ENCODE data around the gene DGKH.
"Not testable (repeated sequence)": the region's sequence is repeated elsewhere in the genome, so short reads cannot be mapped to it uniquely, and the experiment has no call there.

The DGKH gene

DNA sequence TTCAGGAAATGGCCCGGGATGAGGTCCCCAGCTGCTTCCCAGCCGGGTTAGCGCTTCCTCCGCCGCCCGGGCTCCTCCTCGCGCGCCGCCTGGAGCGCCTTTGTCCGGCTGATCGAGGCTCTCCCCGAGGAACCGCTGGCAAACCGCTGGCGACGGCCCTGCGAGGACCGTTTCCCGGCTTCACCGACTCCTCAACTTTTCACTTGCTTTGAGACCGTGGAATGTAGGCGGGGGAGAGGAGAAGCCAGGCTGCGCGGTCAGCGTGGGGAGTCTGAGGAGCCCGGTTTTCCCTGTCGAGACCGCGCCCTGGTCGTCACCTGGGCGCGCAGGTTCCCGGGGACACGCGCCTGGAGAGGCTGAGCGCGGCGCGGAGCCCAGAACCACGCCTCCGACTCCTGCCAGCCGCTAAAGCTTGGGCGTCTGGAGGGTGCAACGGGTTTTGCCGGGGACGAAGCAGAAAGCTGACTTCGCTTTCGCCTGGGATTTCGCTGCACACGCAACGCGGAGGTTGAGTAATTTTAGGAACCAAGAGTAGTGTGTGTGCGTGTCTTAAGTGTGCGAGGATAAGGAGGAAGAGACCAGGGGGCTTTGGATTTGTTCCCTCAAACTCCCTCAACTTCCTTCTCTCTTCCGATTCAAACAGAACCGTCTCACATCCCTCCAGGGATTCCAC lies 7.3 kb upstream of the DGKH start:
- no peak for DNase-seq (ENCODE audit: low read depth, low spot score)

DNA sequence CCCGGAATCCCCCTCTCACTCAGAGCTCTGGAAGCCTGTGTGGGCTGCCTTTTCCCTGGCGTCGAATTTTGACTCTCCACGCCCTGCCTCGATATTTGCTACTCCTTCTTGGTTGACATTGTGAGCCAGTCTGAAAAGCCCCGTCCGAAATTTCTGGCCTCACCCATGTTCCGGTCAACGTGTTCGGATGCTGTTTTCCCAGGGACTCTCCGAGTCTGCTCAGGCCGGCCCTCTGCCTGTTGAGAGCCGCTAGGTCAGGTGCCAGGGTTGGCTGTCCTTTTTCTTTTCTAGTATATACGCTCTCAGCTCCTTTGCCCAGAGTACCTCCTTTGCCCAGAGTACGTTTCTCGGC lies 6.8 kb upstream of the DGKH start:
- DNase-seq (ENCODE audit: low read depth, low spot score): no peak

DNA sequence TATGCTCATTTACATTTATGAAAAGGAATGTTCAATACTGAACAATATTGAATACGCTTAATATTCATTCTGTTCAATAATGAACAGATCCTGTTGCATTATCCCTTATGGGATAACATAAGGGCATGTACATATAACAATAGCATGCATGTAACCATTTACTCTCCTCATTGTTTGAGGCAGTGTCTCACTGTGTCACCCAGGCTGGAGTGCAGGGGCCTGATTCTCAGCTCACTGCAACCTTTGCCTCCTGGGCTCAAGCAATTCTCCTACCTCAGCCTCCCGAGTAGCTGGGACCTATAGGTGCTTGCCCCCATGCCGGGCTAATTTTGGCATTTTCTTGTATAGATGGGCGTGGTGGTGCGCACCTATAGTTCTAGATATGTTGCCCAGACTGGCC lies 4.8 kb upstream of the DGKH start:
- no peak for DNase-seq (ENCODE audit: low read depth, low spot score)

DNA sequence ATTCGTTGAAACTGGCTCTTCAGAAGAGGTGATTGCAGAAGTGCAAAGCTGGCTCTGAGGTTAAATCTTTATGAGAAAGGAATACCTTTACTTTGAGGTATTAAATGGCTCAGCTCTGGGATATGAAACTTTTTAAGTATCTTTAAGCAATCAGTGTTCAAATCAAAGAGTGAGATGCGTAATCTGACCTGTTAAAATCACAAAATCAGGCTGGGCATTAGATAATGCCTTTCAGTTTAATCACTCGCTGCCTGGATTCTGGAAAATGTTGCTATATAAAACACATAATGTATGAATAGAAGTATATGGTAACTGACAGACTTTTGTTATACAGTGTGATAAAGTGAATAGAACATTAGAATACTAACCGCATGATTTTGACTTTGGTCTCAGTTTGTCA lies 2.0 kb upstream of the DGKH start:
- DNase-seq (ENCODE audit: low read depth, low spot score): no peak

DNA sequence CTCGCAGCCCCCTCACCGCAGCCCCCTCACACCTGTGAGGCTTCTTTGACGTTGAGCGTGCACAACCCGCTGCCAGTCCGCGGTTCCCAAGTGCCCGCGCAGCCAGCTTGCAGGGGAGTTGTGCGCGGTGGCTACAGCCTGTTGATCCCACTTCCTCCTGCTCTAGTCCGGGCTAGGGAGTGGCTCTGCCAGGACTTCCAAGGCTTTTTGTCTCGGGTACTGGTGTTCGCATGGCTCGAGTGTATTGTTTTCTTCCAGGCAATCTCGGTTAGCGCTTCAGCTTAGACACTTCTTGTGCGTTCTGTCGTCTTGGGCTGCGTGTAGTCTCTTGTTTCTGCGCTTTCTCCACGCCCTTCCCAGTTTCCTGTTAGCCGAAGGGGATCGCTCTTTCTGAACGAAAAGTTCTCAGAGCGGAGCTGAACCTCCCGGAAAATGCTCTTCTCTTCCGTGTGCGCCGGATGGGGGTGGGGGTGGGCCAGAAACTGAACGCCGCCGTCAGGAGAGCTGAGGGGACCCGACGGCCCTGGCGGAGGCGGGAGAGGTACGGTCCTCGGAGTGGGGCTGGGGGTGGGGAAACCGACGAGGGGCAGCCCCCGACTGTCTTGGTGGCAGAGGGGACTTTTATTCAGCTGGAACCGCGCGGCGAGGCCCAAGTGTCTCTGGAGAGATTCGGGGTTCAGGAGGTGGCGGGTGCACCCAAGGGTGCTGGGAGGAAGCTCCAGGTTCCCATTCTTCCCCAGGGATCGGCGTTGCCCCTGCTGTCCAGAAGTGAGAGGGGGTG lies 697 bp upstream of the DGKH start:
- no peak for DNase-seq (ENCODE audit: low read depth, low spot score)

- DNase-seq (ENCODE audit: low read depth, low spot score): no peak
These were observed 421 bp downstream of the DGKH start for GRCh38 chr13:42048684-42049453.

GRCh38 chr13:42049454-42049813 lies 986 bp downstream of the DGKH start:
- no peak for DNase-seq (ENCODE audit: low read depth, low spot score)

GRCh38 chr13:42054798-42055499 lies 6.5 kb downstream of the DGKH start:
- no peak for DNase-seq (ENCODE audit: low read depth, low spot score)

GRCh38 chr13:42055500-42056085 lies 7.1 kb downstream of the DGKH start:
- no peak for DNase-seq (ENCODE audit: low read depth, low spot score)

DNA sequence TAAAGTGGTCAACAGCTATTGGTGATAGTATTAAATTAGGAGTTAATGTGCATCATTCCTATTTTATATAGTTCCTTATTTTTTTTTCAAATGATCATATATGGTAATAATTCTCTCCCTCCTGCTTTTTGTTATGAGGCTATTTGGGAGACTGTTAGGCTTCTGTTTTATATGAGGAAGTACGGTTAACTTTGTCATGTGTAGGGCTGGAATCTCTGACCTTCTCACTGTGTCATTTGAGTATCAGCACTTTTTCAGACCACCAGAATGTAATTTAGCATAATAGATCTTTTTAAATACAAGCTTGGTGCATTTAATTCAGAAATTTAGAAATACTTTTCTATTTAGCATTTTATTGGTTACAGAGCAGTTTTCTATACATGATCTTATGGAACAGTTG lies 7.7 kb downstream of the DGKH start:
- no peak for DNase-seq (ENCODE audit: low read depth, low spot score)

DNA sequence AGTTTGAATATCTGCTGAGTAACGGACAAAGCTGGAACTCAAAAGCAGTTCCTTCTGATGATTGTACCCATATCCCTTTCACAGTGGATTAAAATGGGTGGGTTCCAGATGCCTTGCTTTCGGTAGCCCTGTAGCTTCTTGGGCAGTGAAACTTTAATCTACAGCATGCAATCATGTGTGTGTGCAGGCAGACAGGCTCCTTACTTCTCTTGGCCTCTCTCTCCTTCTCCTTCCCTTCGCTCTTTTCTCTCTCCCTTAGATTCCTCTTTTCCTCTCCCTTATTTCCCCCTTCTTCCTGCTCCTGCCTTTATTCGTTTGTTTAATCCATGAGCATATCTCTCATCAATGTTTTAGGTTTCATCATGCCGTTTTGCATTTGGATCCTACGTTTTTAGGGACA lies 8.1 kb downstream of the DGKH start:
- DNase-seq (ENCODE audit: low read depth, low spot score): no peak

GRCh38 chr13:42057918-42058530 lies 9.6 kb downstream of the DGKH start:
- no peak for DNase-seq (ENCODE audit: low read depth, low spot score)

DNA sequence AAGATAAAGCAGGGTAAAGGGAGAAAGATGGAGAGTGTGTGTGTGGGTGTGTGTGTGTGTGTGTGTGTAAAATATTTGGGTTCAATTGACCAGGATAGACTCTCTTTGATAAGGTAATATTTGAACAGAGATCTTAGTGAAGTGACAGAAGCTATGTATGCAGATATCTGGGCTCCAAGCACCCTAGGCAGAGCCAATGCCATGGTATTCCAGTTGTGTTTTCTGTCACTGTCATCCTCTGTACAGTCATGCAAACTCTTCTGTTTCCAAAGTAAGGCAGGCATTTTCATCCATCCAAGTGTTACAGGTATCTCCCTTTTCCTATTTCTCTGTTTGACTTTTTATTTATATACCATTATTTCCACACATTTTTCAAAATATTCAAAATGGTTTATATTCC lies 13.5 kb downstream of the DGKH start:
- DNase-seq (ENCODE audit: low read depth, low spot score): no peak

- no peak for DNase-seq (ENCODE audit: low read depth, low spot score)
These were observed 14.7 kb downstream of the DGKH start for GRCh38 chr13:42063105-42063504.

DNA sequence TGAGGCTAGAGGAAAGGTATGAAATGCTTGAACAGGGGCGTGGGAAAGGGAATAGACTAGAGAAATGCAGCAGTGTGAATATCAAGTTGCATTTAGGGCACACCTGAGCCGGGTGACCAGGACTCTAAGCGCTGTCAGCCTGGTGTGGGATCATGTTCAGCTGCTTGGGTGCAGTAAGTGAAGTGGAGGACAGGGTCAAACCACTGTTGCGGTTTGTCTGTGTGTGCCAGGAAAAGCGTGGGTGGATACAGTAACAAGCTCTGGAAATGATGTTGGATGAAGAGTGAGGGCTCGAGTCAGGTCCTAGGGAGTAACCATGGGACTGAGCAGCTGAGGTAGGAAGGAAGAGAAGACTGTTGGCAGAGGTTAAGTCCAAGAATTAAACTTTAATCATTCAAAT lies 15.8 kb downstream of the DGKH start:
- DNase-seq (ENCODE audit: low read depth, low spot score): no peak

DNA sequence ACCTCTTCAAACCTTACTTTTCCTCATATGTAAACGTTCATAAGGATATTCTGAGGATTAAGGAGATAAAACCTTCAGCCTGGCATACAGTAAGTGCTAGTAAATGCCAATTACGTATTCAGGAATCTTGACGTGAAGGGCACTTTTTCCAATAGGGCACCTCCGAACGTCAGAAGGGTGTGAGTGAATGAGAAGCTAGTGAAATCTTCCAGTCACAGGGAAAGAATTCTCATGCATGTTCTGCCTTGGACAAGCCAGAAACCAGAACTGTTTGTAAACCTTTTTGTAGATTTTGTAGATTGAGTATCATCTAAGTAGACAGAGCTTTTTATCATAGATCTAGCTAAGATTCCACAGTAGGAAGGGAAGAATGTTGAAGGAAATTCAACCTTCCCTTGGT lies 16.5 kb downstream of the DGKH start:
- DNase-seq (ENCODE audit: low read depth, low spot score): no peak

- DNase-seq (ENCODE audit: low read depth, low spot score): no peak
These were observed 17.0 kb downstream of the DGKH start for GRCh38 chr13:42065414-42065813.

DNA sequence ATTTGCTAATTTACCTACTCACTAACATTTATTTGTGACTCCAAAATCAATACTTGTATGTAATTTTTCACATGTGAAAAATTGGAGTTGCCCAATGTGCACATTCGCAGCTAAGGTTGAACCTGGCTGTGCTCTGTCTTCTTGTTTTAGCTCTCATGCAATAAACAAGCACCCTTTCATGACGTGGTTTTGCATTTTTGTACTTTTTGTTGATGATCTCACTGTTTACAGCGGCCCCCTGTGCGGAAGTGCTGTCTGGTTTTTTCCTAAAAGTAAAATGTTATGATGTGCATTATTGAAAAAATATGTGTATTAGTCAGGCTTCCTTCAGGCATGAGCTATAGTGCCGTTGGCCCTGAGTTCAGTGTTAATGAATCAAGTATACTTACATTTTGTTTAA lies 18.1 kb downstream of the DGKH start:
- DNase-seq (ENCODE audit: low read depth, low spot score): no peak

GRCh38 chr13:42068886-42069285 lies 20.4 kb downstream of the DGKH start:
- DNase-seq (ENCODE audit: low read depth, low spot score): no peak

DNA sequence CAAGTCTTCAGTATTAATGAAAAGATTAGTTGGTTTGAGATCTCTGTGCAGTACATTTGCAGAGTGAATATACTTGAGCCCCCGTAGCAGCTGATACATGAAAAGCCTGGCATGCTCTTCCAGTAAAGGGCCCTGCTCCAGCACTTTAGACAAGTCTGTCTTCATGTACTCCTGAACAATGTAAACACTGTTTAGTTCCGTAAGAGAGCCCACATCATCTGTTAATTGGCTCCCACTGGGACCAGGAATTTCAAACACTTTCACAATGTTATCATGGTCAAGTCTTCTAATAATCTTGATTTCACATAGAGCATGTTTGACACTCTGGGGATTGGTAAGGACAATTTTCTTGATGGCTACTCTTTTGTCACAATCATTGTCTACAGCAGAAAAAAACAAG lies 22.2 kb downstream of the DGKH start:
- not testable (repeated sequence) for DNase-seq (ENCODE audit: low read depth, low spot score)

DNA sequence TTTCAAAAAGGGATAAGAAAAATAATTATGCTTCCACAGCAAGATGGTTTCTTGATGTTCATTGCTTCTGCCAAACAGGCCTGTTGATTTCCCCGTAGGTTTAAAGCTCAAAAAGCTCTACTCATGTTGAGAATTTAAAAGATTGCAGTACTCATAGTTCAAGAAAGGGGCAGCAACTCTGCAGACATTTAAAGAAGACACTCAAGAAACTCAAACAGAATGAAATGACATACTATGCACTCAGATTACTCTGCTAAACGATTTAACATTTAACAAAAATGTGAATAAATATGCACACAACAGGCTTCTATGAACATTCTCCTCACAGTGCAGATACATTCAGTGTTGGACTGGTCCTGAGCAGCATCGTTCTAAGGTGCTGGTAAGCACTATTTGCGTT lies 22.7 kb downstream of the DGKH start:
- not testable (repeated sequence) for DNase-seq (ENCODE audit: low read depth, low spot score)
